ENCODE data around the gene OASL. TPM values are rescaled to one million over a fixed set of nuclear protein-coding genes. Genes with fewer than 3 reads are reported as not detected.

The OASL gene
- total RNA-seq, 1 donor from 2014 or later: 0.08 TPM

- ATAC-seq (no peak), DNase-seq (ENCODE audit: missing footprints) (no peak)
- intact Hi-C loops (cut with DNase I): no loop called here
These were observed 42.8 kb downstream of the OASL start for GRCh38 chr12:120996133-120996746.

GRCh38 chr12:120994589-120995337, 44.3 kb downstream of the OASL start:
- intact Hi-C loops (cut with DNase I): no loop called here
- DNase-seq (ENCODE audit: missing footprints) (no peak), ATAC-seq (no peak)

GRCh38 chr12:120994059-120994458, 45.0 kb downstream of the OASL start:
- intact Hi-C loops (cut with DNase I): no loop called here
- ATAC-seq (no peak), DNase-seq (ENCODE audit: missing footprints) (no peak)

GRCh38 chr12:120993496-120993895, 45.5 kb downstream of the OASL start:
- DNase-seq (ENCODE audit: missing footprints): no peak
- intact Hi-C loops (cut with DNase I): no loop called here
- no peak for ATAC-seq

GRCh38 chr12:120992989-120993388, 46.1 kb downstream of the OASL start:
- DNase-seq (ENCODE audit: missing footprints) (no peak), ATAC-seq (no peak)
- intact Hi-C loops (cut with DNase I): no loop called here

- intact Hi-C loops (cut with DNase I): no loop called here
- ATAC-seq (no peak), DNase-seq (ENCODE audit: missing footprints) (no peak)
These were observed 47.1 kb downstream of the OASL start for GRCh38 chr12:120991965-120992364.

- ATAC-seq (no peak), DNase-seq (ENCODE audit: missing footprints) (no peak)
- intact Hi-C loops (cut with DNase I): no loop called here
These were observed 48.5 kb downstream of the OASL start for GRCh38 chr12:120990487-120991055.

- no peak for DNase-seq (ENCODE audit: missing footprints)
- intact Hi-C loops (cut with DNase I): no loop called here
- no peak for ATAC-seq
These were observed 49.4 kb downstream of the OASL start for GRCh38 chr12:120989687-120990086.

- DNase-seq (ENCODE audit: missing footprints) (no peak), ATAC-seq (no peak)
- intact Hi-C loops (cut with DNase I): no loop called here
These were observed 50.4 kb downstream of the OASL start for GRCh38 chr12:120988658-120989057.

- DNase-seq (ENCODE audit: missing footprints) (no peak), ATAC-seq (no peak)
- intact Hi-C loops (cut with DNase I): no loop called here
These were observed 50.8 kb downstream of the OASL start for GRCh38 chr12:120988234-120988633.

GRCh38 chr12:120984351-120984898, 54.6 kb downstream of the OASL start:
- DNase-seq (ENCODE audit: missing footprints) (no peak), ATAC-seq (no peak)
- intact Hi-C loops (cut with DNase I): no loop called here

- intact Hi-C loops (cut with DNase I): no loop called here
- no peak for DNase-seq (ENCODE audit: missing footprints)
- no peak for ATAC-seq
These were observed 55.3 kb downstream of the OASL start for GRCh38 chr12:120983759-120984158.

GRCh38 chr12:120982659-120983058, 56.4 kb downstream of the OASL start:
- DNase-seq (ENCODE audit: missing footprints) (no peak), ATAC-seq (no peak)
- intact Hi-C loops (cut with DNase I): no loop called here

GRCh38 chr12:120981407-120981941, 57.6 kb downstream of the OASL start:
- DNase-seq (ENCODE audit: missing footprints): no peak
- ATAC-seq: no peak
- intact Hi-C loops (cut with DNase I): no loop called here

GRCh38 chr12:120980800-120981368, 58.2 kb downstream of the OASL start:
- intact Hi-C loops (cut with DNase I): no loop called here
- DNase-seq (ENCODE audit: missing footprints) (no peak), ATAC-seq (no peak)

GRCh38 chr12:120979862-120980696, 59.0 kb downstream of the OASL start:
- no peak for DNase-seq (ENCODE audit: missing footprints)
- peak; percentile 16 for ATAC-seq
- intact Hi-C loops (cut with DNase I): loop anchor here (10.0 kb wide), 1 partner anchor 225 kb away; no protein-coding TSS in a partner anchor

- ATAC-seq: no peak
- no peak for DNase-seq (ENCODE audit: missing footprints)
- intact Hi-C loops (cut with DNase I): loop anchor here (10.0 kb wide), 1 partner anchor 225 kb away; no protein-coding TSS in a partner anchor
These were observed 59.7 kb downstream of the OASL start for GRCh38 chr12:120979220-120979861.

Data from Right ventricle myocardium inferior (tissue), 1 donor.